CD14-positive monocyte (primary cell): ENCODE data around the gene ACACA. TPM values are rescaled to one million over a fixed set of nuclear protein-coding genes. Genes with fewer than 3 reads are reported as not detected.

ENCODE experiments used
- DNase-seq, 3 donors: peaks; one replicate each; pipeline ENCODE4 v3.0.0-alpha.2; 2011 to 2022
- H2AFZ ChIP-seq: 2 replicates; pipeline ENCODE4 v1.6.0; 2012; ENCODE audit warnings: mild to moderate bottlenecking, low read depth, low read length, inconsistent platforms; ENCODE audit not compliant: insufficient read depth, poor library complexity, severe bottlenecking
- H3K27ac ChIP-seq, 2 donors: 1 replicate in 1 of 2; 2 replicates in 1 of 2; pipeline ENCODE4 v1.5.1; 2012 to 2013; ENCODE audit warnings: low read length in 2 of 2, control low read depth in 1 of 2, inconsistent platforms in 1 of 2, low read depth in 1 of 2, mild to moderate bottlenecking in 1 of 2
- H3K27me3 ChIP-seq, 2 donors: one replicate each; pipeline versions ENCODE4 v1.6.0 to v1.6.1; 2011 to 2013; ENCODE audit warnings: low read length in 2 of 2; ENCODE audit not compliant: control insufficient read depth in 2 of 2, insufficient read depth in 2 of 2
- H3K36me3 ChIP-seq, 2 donors: replicated peaks in 1 of 2; 1 replicate in 1 of 2; 2 replicates in 1 of 2; pipeline versions ENCODE4 v1.5.1 to v1.6.1; 2012 to 2013; ENCODE audit warnings: low read length in 2 of 2, control low read depth in 1 of 2, inconsistent platforms in 1 of 2, mild to moderate bottlenecking in 1 of 2; ENCODE audit not compliant: insufficient read depth in 2 of 2, control insufficient read depth in 1 of 2
- H3K4me1 ChIP-seq, 2 donors: 1 replicate in 1 of 2; 2 replicates in 1 of 2; pipeline versions ENCODE4 v1.5.1 to v1.6.1; 2012 to 2013; ENCODE audit warnings: low read length in 2 of 2, control low read depth in 1 of 2, inconsistent platforms in 1 of 2, mild to moderate bottlenecking in 1 of 2, moderate library complexity in 1 of 2; ENCODE audit not compliant: insufficient read depth in 2 of 2, control insufficient read depth in 1 of 2
- H3K4me2 ChIP-seq: replicated peaks from 2 replicates; pipeline ENCODE3; 2012; ENCODE audit warnings: low read length, moderate library complexity, mild to moderate bottlenecking; ENCODE audit not compliant: poor library complexity, severe bottlenecking; ENCODE audit errors: extremely low read depth
- H3K4me3 ChIP-seq, 3 experiments: fragments of 200-600 bp in 1 of 3; sonication (generic) in 1 of 3; replicated peaks in 1 of 3; 1 replicate in 2 of 3; 2 replicates in 1 of 3; pipeline ENCODE4 v1.5.1; 2011 to 2013; ENCODE audit warnings: low read length in 3 of 3, mild to moderate bottlenecking in 3 of 3, control low read depth in 2 of 3, low read depth in 2 of 3, inconsistent platforms in 1 of 3, moderate library complexity in 1 of 3
- H3K79me2 ChIP-seq: 2 replicates; pipeline ENCODE4 v1.6.0; 2012; ENCODE audit warnings: mild to moderate bottlenecking, control low read depth, inconsistent platforms, low read length, moderate library complexity; ENCODE audit not compliant: insufficient read depth
- H3K9ac ChIP-seq: 2 replicates; pipeline ENCODE4 v1.6.0; 2017; ENCODE audit warnings: low read length, mild to moderate bottlenecking; ENCODE audit not compliant: insufficient read depth, poor library complexity, severe bottlenecking
- H3K9me3 ChIP-seq, 2 donors: replicated peaks in 1 of 2; 1 replicate in 1 of 2; 2 replicates in 1 of 2; pipeline versions ENCODE4 v1.5.1 to v1.6.1; 2012 to 2013; ENCODE audit warnings: low read length in 2 of 2, control low read depth in 1 of 2; ENCODE audit not compliant: control insufficient read depth in 1 of 2, insufficient read depth in 1 of 2
- H4K20me1 ChIP-seq: 2 replicates; pipeline ENCODE4 v1.6.0; 2012; ENCODE audit warnings: mild to moderate bottlenecking, low read length, control low read depth, moderate library complexity; ENCODE audit not compliant: insufficient read depth
- H3K27ac Mint-ChIP-seq, 7 donors: one replicate each; pipeline ENCODE4 v1.8.0; 2020; ENCODE audit warnings: mild to moderate bottlenecking in 7 of 7, mixed read lengths in 7 of 7, moderate library complexity in 6 of 7, inconsistent platforms in 2 of 7
- H3K27me3 Mint-ChIP-seq, 3 donors: one replicate each; pipeline ENCODE4 v1.8.0; 2021 to 2022; ENCODE audit warnings: low read depth in 3 of 3, mild to moderate bottlenecking in 3 of 3, mixed read lengths in 3 of 3, moderate library complexity in 3 of 3, inconsistent platforms in 1 of 3
- H3K36me3 Mint-ChIP-seq, 2 donors: one replicate each; pipeline ENCODE4 v1.8.0; 2020; ENCODE audit warnings: mixed read lengths in 2 of 2, inconsistent platforms in 1 of 2, mild to moderate bottlenecking in 1 of 2
- H3K4me1 Mint-ChIP-seq: one replicate; pipeline ENCODE4 v1.8.0; 2020; ENCODE audit warnings: mild to moderate bottlenecking, mixed read lengths
- H3K4me3 Mint-ChIP-seq, 2 donors: one replicate each; pipeline ENCODE4 v1.8.0; 2020; ENCODE audit warnings: mild to moderate bottlenecking in 2 of 2, mixed read lengths in 2 of 2, moderate library complexity in 1 of 2
- H3K9me3 Mint-ChIP-seq, 7 donors: one replicate each; pipeline ENCODE4 v1.8.0; 2020 to 2022; ENCODE audit warnings: mixed read lengths in 7 of 7, mild to moderate bottlenecking in 6 of 7, moderate library complexity in 6 of 7, inconsistent platforms in 2 of 7
- CTCF ChIP-seq: fragments of 200-600 bp; IDR thresholded peaks from one replicate; pipeline ENCODE4 v1.8.0; 2022; ENCODE audit warnings: antibody characterized with exemption, mild to moderate bottlenecking
- WGBS: methylation state at CpG from one replicate; pipeline ENCODE4 v1.1.5; 2013; ENCODE audit warnings: missing lambda C conversion rate; ENCODE audit not compliant: insufficient coverage; 5-methylcytosine and 5-hydroxymethylcytosine counted together
- intact Hi-C, 2 donors: fragments of 100-400 bp; cut with micrococcal nuclease; formaldehyde crosslinking; loops; one replicate each; pipeline versions ENCODE4 v1.15.0 to v1.15.1; 2023
- polyA plus RNA-seq, 3 donors: library from polyadenylated mRNA; depleted of rRNA in 1 of 3; unstranded in 2 of 3; stranded (reverse) in 1 of 3; fragments of 300-500 nt in 2 of 3; fragments of >200 nt in 1 of 3; fragmentation: Illumina TruSeq in 2 of 3; gene quantifications; 1 replicate in 2 of 3; 2 replicates in 1 of 3; pipeline ENCODE4 v1.2.3, GENCODE V29; 2012 to 2021

The ACACA gene
- polyA plus RNA-seq, 3 donors = 3.5 to 4.6 (median 3.8) TPM

- Mint-ChIP-seq H3K4me3 (no peak overlapping the region), H3K4me1 (peaks cover 23% of the 10 kb centered on the region), H3K27ac (peak overlapping the region in 2 of 7 donors; percentile 77 to 93), H3K9me3 (no peaks in the 10 kb centered on the region), H3K36me3 (peaks cover 32 to 34% of the 10 kb centered on the region in 2 donors), H3K27me3 (peaks cover 0 to 4% (median 2%) of the 10 kb centered on the region in 3 donors)
- TF ChIP-seq CTCF = no peak
- intact Hi-C loops = no loop called here
- H3K4me3 ChIP-seq = no peak overlapping the region
- H3K9me3 ChIP-seq = no peaks in the 10 kb centered on the region
- H2AFZ ChIP-seq = peak overlapping the region; percentile 69
- peaks cover 18 to 21% of the 10 kb centered on the region in 2 donors for H3K4me1 ChIP-seq
- H3K9ac ChIP-seq = no peak overlapping the region
- 72% methylated on average over 10 of the region's 11 CpGs for WGBS
- no peaks in the 10 kb centered on the region for H3K27me3 ChIP-seq
- H3K79me2 ChIP-seq = no peaks in the 10 kb centered on the region
- no peak for DNase-seq
- H3K36me3 ChIP-seq = peaks cover 9 to 22% of the 10 kb centered on the region in 2 donors
- no peak overlapping the region for H3K27ac ChIP-seq
- no peak overlapping the region for H3K4me2 ChIP-seq
- H4K20me1 ChIP-seq = no peaks in the 10 kb centered on the region
Measured at GRCh38 chr17:37088913-37089312, 317.7 kb downstream of the ACACA start.

GRCh38 chr17:37088459-37088858 is 318.2 kb downstream of the ACACA start:
- no peaks in the 10 kb centered on the region for H3K9me3 ChIP-seq
- H3K4me3 ChIP-seq = no peak overlapping the region
- no peak overlapping the region for H3K27ac Mint-ChIP-seq
- peaks cover 31 to 32% of the 10 kb centered on the region in 2 donors for H3K36me3 Mint-ChIP-seq
- no peaks in the 10 kb centered on the region for H3K9me3 Mint-ChIP-seq
- H2AFZ ChIP-seq = no peak overlapping the region
- no peak for DNase-seq
- peaks cover 9 to 22% of the 10 kb centered on the region in 2 donors for H3K36me3 ChIP-seq
- H3K4me1 ChIP-seq = peaks cover 18 to 21% of the 10 kb centered on the region in 2 donors
- TF ChIP-seq CTCF = no peak
- no peaks in the 10 kb centered on the region for H3K27me3 ChIP-seq
- H3K79me2 ChIP-seq = no peaks in the 10 kb centered on the region
- peaks cover 0 to 4% (median 2%) of the 10 kb centered on the region in 3 donors for H3K27me3 Mint-ChIP-seq
- intact Hi-C loops = no loop called here
- no peak overlapping the region for H3K9ac ChIP-seq
- H3K4me1 Mint-ChIP-seq = peaks cover 23% of the 10 kb centered on the region
- no peaks in the 10 kb centered on the region for H4K20me1 ChIP-seq
- no peak overlapping the region for H3K4me2 ChIP-seq
- 100% methylated on average over 1 of the region's 3 CpGs for WGBS
- H3K4me3 Mint-ChIP-seq = no peak overlapping the region
- no peak overlapping the region for H3K27ac ChIP-seq
